NCI-H2081 treated with DMSO at 0.1 percent for 48 hours (cell line): ENCODE data around the gene TOB2.
"Not testable (repeated sequence)": the region's sequence is repeated elsewhere in the genome, so short reads cannot be mapped to it uniquely, and the experiment has no call there.

ENCODE experiments used
- DNase-seq: peaks from one replicate; lab custom pipeline; 2025; lab: John Stamatoyannopoulos, UW

The TOB2 gene

GRCh38 chr22:41468381-41469217 is 22.0 kb upstream of the TOB2 start, which contains the start of the genes ACO2 and PHF5A:
Gene ACO2, plus strand, starts transcription at chr22:41469117. Its CDS starts 30 bp downstream, at chr22:41469147.
Gene PHF5A, minus strand, starts transcription at chr22:41468692. Its CDS starts 39 bp downstream, at chr22:41468653.
- peak; percentile 87 for DNase-seq

GRCh38 chr22:41461901-41462300 is 15.3 kb upstream of the TOB2 start:
- no peak for DNase-seq

GRCh38 chr22:41460071-41460470 is 13.5 kb upstream of the TOB2 start:
- DNase-seq, result not testable (repeated sequence)

GRCh38 chr22:41459431-41459830 is 12.8 kb upstream of the TOB2 start:
- DNase-seq, result no peak

- no peak for DNase-seq
These were observed 11.6 kb upstream of the TOB2 start for GRCh38 chr22:41458161-41458728.

- DNase-seq, result peak; percentile 90
These were observed 1.7 kb upstream of the TOB2 start for GRCh38 chr22:41448189-41448808.

- peak; percentile 5 for DNase-seq
These were observed 1.0 kb upstream of the TOB2 start for GRCh38 chr22:41447435-41448188.

GRCh38 chr22:41446057-41446501 is 522 bp downstream of the TOB2 start:
- DNase-seq, result no peak

- DNase-seq, result no peak
These were observed 1.2 kb downstream of the TOB2 start for GRCh38 chr22:41445129-41446056.

- peak; percentile 55 for DNase-seq
These were observed 2.1 kb downstream of the TOB2 start for GRCh38 chr22:41444360-41445128.

- no peak for DNase-seq
These were observed 4.3 kb downstream of the TOB2 start for GRCh38 chr22:41442240-41442792.

GRCh38 chr22:41440511-41440910 is 6.1 kb downstream of the TOB2 start:
- not testable (repeated sequence) for DNase-seq

- DNase-seq, result no peak
These were observed 9.4 kb downstream of the TOB2 start for GRCh38 chr22:41437198-41437597.

- DNase-seq, result no peak
These were observed 10.1 kb downstream of the TOB2 start for GRCh38 chr22:41436322-41437113.

GRCh38 chr22:41435560-41435959 is 11.0 kb downstream of the TOB2 start:
- DNase-seq, result no peak

- not testable (repeated sequence) for DNase-seq
These were observed 12.1 kb downstream of the TOB2 start for GRCh38 chr22:41434361-41435003.

GRCh38 chr22:41433480-41433879 is 13.1 kb downstream of the TOB2 start:
- not testable (repeated sequence) for DNase-seq

- no peak for DNase-seq
These were observed 14.9 kb downstream of the TOB2 start for GRCh38 chr22:41431656-41432055.

GRCh38 chr22:41429951-41430332 is 16.7 kb downstream of the TOB2 start:
- DNase-seq, result no peak
